Caco-2 (cell line): ENCODE measurements around the gene CDKN1A. TPM values are rescaled to one million over a fixed set of nuclear protein-coding genes. Genes with fewer than 3 reads are reported as not detected.

Experiments used
- BruUV-seq: library from RNA; stranded (reverse); fragments of 400-500 nt; replicated peaks from 2 replicates; lab custom pipeline; 2021; lab: Mats Ljungman, UMichigan
- CTCF ChIA-PET: fragments of 300-600 bp; sonication (Branson Sonifier 250); formaldehyde crosslinking; loops from one replicate; lab custom pipeline; 2022; ENCODE audit warnings: antibody characterized with exemption; lab: Charles Lee
- POLR2A ChIA-PET: fragments of 300-600 bp; sonication (Branson Sonifier 250); formaldehyde crosslinking; loops from one replicate; lab custom pipeline; 2022; ENCODE audit warnings: antibody characterized with exemption; lab: Charles Lee
- DNase-seq, 2 experiments: peaks; one replicate each; pipeline versions ENCODE4 v3.0.0 to v3.0.0-alpha.2; 2020 to 2022
- H3K27me3 ChIP-seq: replicated peaks from 2 replicates; pipeline ENCODE4 v1.6.0; 2011; ENCODE audit warnings: low read length; ENCODE audit not compliant: control insufficient read depth, insufficient read depth
- H3K36me3 ChIP-seq: 2 replicates; pipeline ENCODE4 v1.5.1; 2011; ENCODE audit warnings: low read length; ENCODE audit not compliant: control insufficient read depth, insufficient read depth
- H3K4me1 ChIP-seq: fragments of 250-450 bp; sonication (Bioruptor Pico); 2 replicates; pipeline ENCODE4 v1.5.1; 2020; ENCODE audit warnings: mild to moderate bottlenecking
- H3K4me3 ChIP-seq: 2 replicates; pipeline ENCODE4 v1.5.1; 2011; ENCODE audit warnings: low read depth, mild to moderate bottlenecking, control low read depth, low read length
- H3K9me3 ChIP-seq: fragments of 250-450 bp; sonication (Bioruptor Pico); 2 replicates; pipeline ENCODE4 v1.5.1; 2020; ENCODE audit warnings: mild to moderate bottlenecking, moderate library complexity
- H3K27ac Mint-ChIP-seq: one replicate; pipeline ENCODE4 v1.8.0; 2022; ENCODE audit warnings: mixed read lengths; ENCODE audit not compliant: unreplicated experiment
- H3K27me3 Mint-ChIP-seq: one replicate; pipeline ENCODE4 v1.8.0; 2022; ENCODE audit warnings: mixed read lengths; ENCODE audit not compliant: insufficient read depth, unreplicated experiment
- H3K36me3 Mint-ChIP-seq: one replicate; pipeline ENCODE4 v1.8.0; 2022; ENCODE audit warnings: mild to moderate bottlenecking, mixed read lengths; ENCODE audit not compliant: insufficient read depth, unreplicated experiment
- H3K4me1 Mint-ChIP-seq: one replicate; pipeline ENCODE4 v1.8.0; 2022; ENCODE audit warnings: low read depth, mixed read lengths; ENCODE audit not compliant: unreplicated experiment
- H3K4me3 Mint-ChIP-seq: one replicate; pipeline ENCODE4 v1.8.0; 2022; ENCODE audit warnings: mild to moderate bottlenecking, moderate library complexity, mixed read lengths; ENCODE audit not compliant: unreplicated experiment
- H3K9me3 Mint-ChIP-seq: one replicate; pipeline ENCODE4 v1.8.0; 2022; ENCODE audit warnings: mixed read lengths; ENCODE audit not compliant: unreplicated experiment
- intact Hi-C: fragments of 100-400 bp; cut with micrococcal nuclease; formaldehyde crosslinking; loops from one replicate; pipeline ENCODE4 v1.10.0; 2022; ENCODE audit not compliant: unreplicated experiment
- total RNA-seq: library from RNA; stranded (reverse); gene quantifications from 2 replicates; pipeline ENCODE4 v1.2.3, GENCODE V29; 2022
- TF ChIP-seq, protein P1 (sequence below), 2 experiments: fragments of 200-600 bp in 1 of 2; IDR thresholded peaks; 1 replicate in 1 of 2; 2 replicates in 1 of 2; pipeline versions ENCODE4 v1.5.1 to v1.8.0; 2011 to 2022; ENCODE audit warnings: antibody characterized with exemption in 1 of 2, control low read depth in 1 of 2, inconsistent platforms in 1 of 2, low read depth in 1 of 2, low read length in 1 of 2, mild to moderate bottlenecking in 1 of 2, moderate library complexity in 1 of 2; ENCODE audit not compliant: insufficient read depth in 1 of 2, severe bottlenecking in 1 of 2, unreplicated experiment in 1 of 2

CDKN1A gene
- total RNA-seq, 1 experiment from 2014 or later, result 3.0 TPM

- POLR2A ChIA-PET, result no interaction called here
These were observed 50.6 kb downstream of the CDKN1A start for GRCh38 chr6:36729161-36729524.

GRCh38 chr6:36730424-36731380 lies 52.2 kb downstream of the CDKN1A start:
- Mint-ChIP-seq H3K36me3 (no peaks in the 10 kb centered on the region), H3K27ac (no peak overlapping the region), H3K4me3 (no peak overlapping the region), H3K4me1 (peaks cover 7% of the 10 kb centered on the region), H3K9me3 (no peaks in the 10 kb centered on the region), H3K27me3 (no peaks in the 10 kb centered on the region)
- BruUV-seq, result no TSS peak
- ChIA-PET CTCF (no interaction called here), POLR2A (no interaction called here)
- intact Hi-C loops, result no loop called here
- Histone ChIP-seq H3K4me1 (no peaks in the 10 kb centered on the region), H3K4me3 (no peak overlapping the region), H3K9me3 (no peaks in the 10 kb centered on the region), H3K36me3 (no peaks in the 10 kb centered on the region), H3K27me3 (no peaks in the 10 kb centered on the region)
- TF ChIP-seq, protein P1, sequence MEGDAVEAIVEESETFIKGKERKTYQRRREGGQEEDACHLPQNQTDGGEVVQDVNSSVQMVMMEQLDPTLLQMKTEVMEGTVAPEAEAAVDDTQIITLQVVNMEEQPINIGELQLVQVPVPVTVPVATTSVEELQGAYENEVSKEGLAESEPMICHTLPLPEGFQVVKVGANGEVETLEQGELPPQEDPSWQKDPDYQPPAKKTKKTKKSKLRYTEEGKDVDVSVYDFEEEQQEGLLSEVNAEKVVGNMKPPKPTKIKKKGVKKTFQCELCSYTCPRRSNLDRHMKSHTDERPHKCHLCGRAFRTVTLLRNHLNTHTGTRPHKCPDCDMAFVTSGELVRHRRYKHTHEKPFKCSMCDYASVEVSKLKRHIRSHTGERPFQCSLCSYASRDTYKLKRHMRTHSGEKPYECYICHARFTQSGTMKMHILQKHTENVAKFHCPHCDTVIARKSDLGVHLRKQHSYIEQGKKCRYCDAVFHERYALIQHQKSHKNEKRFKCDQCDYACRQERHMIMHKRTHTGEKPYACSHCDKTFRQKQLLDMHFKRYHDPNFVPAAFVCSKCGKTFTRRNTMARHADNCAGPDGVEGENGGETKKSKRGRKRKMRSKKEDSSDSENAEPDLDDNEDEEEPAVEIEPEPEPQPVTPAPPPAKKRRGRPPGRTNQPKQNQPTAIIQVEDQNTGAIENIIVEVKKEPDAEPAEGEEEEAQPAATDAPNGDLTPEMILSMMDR (IDR thresholded peaks at IDR 0.05; ENCODE audit: insufficient read depth in 1 of 2, low read depth in 1 of 2, low read length in 1 of 2, severe bottlenecking in 1 of 2, unreplicated experiment in 1 of 2), result no peak
- DNase-seq, result no peak

More at GRCh38 chr6:36729161-36729524, 50.6 kb downstream of the CDKN1A start:
- no TSS peak for BruUV-seq
- no peaks in the 10 kb centered on the region for H3K27me3 Mint-ChIP-seq
- Histone ChIP-seq H3K27me3 (no peaks in the 10 kb centered on the region), H3K36me3 (no peaks in the 10 kb centered on the region), H3K4me3 (no peak overlapping the region), H3K9me3 (no peaks in the 10 kb centered on the region), H3K4me1 (no peaks in the 10 kb centered on the region)
- CTCF ChIA-PET, result no interaction called here
- no peaks in the 10 kb centered on the region for H3K9me3 Mint-ChIP-seq
- intact Hi-C loops, result no loop called here
- H3K27ac Mint-ChIP-seq, result no peak overlapping the region
- DNase-seq, result no peak
- H3K36me3 Mint-ChIP-seq, result no peaks in the 10 kb centered on the region
- TF ChIP-seq, protein P1 (IDR thresholded peaks at IDR 0.05; ENCODE audit: insufficient read depth in 1 of 2, low read depth in 1 of 2, low read length in 1 of 2, severe bottlenecking in 1 of 2, unreplicated experiment in 1 of 2), result no peak
- peaks cover 7% of the 10 kb centered on the region for H3K4me1 Mint-ChIP-seq
- H3K4me3 Mint-ChIP-seq, result no peak overlapping the region

- BruUV-seq, result no TSS peak
- H3K4me1 ChIP-seq, result no peaks in the 10 kb centered on the region
- H3K9me3 Mint-ChIP-seq, result no peaks in the 10 kb centered on the region
- no peaks in the 10 kb centered on the region for H3K9me3 ChIP-seq
- no peaks in the 10 kb centered on the region for H3K36me3 ChIP-seq
- H3K4me3 Mint-ChIP-seq, result no peak overlapping the region
- H3K27ac Mint-ChIP-seq, result no peak overlapping the region
- DNase-seq, result no peak
- TF ChIP-seq, protein P1 (IDR thresholded peaks at IDR 0.05; ENCODE audit: insufficient read depth in 1 of 2, low read depth in 1 of 2, low read length in 1 of 2, severe bottlenecking in 1 of 2, unreplicated experiment in 1 of 2), result no peak
- no peaks in the 10 kb centered on the region for H3K27me3 ChIP-seq
- CTCF ChIA-PET, result no interaction called here
- POLR2A ChIA-PET, result no interaction called here
- H3K4me3 ChIP-seq, result no peak overlapping the region
- H3K36me3 Mint-ChIP-seq, result no peaks in the 10 kb centered on the region
- peaks cover 7% of the 10 kb centered on the region for H3K4me1 Mint-ChIP-seq
- intact Hi-C loops, result no loop called here
- no peaks in the 10 kb centered on the region for H3K27me3 Mint-ChIP-seq
These were observed 53.3 kb downstream of the CDKN1A start for GRCh38 chr6:36731622-36732310.
